Uterus (tissue), 4 donors: ENCODE data around the gene HDGFL2. TPM values are rescaled to one million over a fixed set of nuclear protein-coding genes. Genes with fewer than 3 reads are reported as not detected.

Experiments
- DNase-seq, 2 donors: peaks; one replicate each; pipeline ENCODE4 v3.0.0-alpha.2; 2019 to 2020
- H3K27ac ChIP-seq, 2 donors: fragments of 200-600 bp; sonication (generic); 1 replicate in 1 of 2; 2 replicates in 1 of 2; pipeline ENCODE4 v1.5.1; 2016 to 2018
- H3K27me3 ChIP-seq, 2 donors: fragments of 200-600 bp; sonication (generic); one replicate each; pipeline ENCODE4 v1.5.1; 2018 to 2019; ENCODE audit warnings: control low read depth in 1 of 2
- H3K36me3 ChIP-seq, 2 donors: fragments of 200-600 bp; sonication (generic); one replicate each; pipeline ENCODE4 v1.5.1; 2019; ENCODE audit warnings: control low read depth in 1 of 2
- H3K4me1 ChIP-seq, 2 donors: fragments of 200-600 bp; sonication (generic); one replicate each; pipeline ENCODE4 v1.5.1; 2018 to 2019; ENCODE audit warnings: control low read depth in 1 of 2
- H3K4me3 ChIP-seq, 2 donors: fragments of 200-600 bp; sonication (generic); 1 replicate in 1 of 2; 2 replicates in 1 of 2; pipeline ENCODE4 v1.5.1; 2018 to 2019; ENCODE audit warnings: mild to moderate bottlenecking in 1 of 2
- H3K9me3 ChIP-seq, 2 donors: fragments of 200-600 bp; sonication (generic); one replicate each; pipeline ENCODE4 v1.5.1; 2019; ENCODE audit warnings: control low read depth in 1 of 2
- CTCF ChIP-seq, 4 experiments: fragments of 200-600 bp in 2 of 4; fragments of 450-650 bp in 2 of 4; sonication (generic) in 2 of 4; IDR thresholded peaks; one replicate each; pipeline ENCODE4 v1.5.1; 2016 to 2019; ENCODE audit warnings: antibody characterized with exemption in 4 of 4, mild to moderate bottlenecking in 2 of 4, moderate library complexity in 1 of 4
- POLR2A ChIP-seq, 2 donors: fragments of 450-650 bp; IDR thresholded peaks; one replicate each; pipeline ENCODE4 v1.6.1; 2016; ENCODE audit warnings: antibody characterized with exemption in 2 of 2, mild to moderate bottlenecking in 1 of 2, moderate library complexity in 1 of 2
- intact Hi-C: fragments of 100-400 bp; cut with DNase I; formaldehyde crosslinking; loops from one replicate; pipeline ENCODE4 v1.15.1; 2023; ENCODE audit warnings: low total_unique reads
- total RNA-seq, 4 donors: library from RNA; depleted of rRNA in 3 of 4; stranded (reverse); fragments of >200 nt in 3 of 4; gene quantifications; one replicate each; pipeline versions ENCODE4 v1.1.0 to v1.2.4, GENCODE V29; 2014 to 2023
- donor health status: DM: yes; HTN: yes; CAD: no.

HDGFL2 gene
- total RNA-seq, 4 donors from 2014 or later = 8.5 to 65.8 (median 34.8) TPM

DNA sequence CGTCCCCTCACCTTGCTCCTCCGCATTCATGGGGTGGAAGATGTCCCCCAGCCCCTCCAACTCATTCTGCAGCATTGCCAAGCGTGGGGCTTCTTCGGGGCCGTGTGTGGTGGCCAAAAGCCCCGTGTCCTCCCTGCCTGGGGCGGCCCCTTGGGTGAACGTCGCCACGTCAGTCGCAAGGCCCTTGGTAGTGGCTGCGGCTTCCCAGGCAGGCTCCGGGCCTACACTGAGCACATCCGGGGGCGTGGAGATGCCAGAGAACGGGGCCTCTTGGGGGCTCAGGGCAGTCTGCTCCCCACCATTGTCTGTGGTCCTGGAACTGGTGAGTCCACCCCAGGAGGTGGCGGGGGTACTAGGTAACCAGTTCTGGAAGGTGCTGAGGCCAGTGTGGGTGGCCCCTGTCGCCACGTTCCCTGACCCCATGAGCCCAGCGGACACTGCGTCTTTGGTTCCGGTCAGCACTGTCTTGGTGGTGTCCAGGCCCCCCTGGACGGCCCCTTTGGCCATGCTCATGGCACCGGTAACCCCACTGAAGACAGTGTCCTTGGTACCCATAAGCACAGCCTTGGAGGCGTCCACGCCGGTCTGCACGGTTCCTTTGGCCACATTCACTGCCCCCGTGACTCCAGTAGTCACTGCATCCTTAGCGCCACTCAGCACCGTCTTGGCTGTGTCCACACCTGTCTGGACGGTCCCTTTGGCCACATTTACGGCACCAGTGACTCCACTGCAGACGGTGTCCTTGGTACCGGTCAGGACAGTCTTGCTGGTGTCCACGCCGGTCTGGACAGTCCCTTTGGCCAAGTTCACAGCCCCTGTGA is 38.5 kb downstream of the HDGFL2 start:
- intact Hi-C loops = no loop called here
- no peak for DNase-seq
- Histone ChIP-seq H3K4me3 (no peak overlapping the region), H3K27me3 (no peaks in the 10 kb centered on the region), H3K27ac (no peak overlapping the region), H3K9me3 (no peaks in the 10 kb centered on the region), H3K36me3 (no peaks in the 10 kb centered on the region), H3K4me1 (no peaks in the 10 kb centered on the region)
- TF ChIP-seq CTCF (IDR thresholded peaks at IDR 0.05) (no peak), POLR2A (IDR thresholded peaks at IDR 0.05) (no peak)

- TF ChIP-seq POLR2A (IDR thresholded peaks at IDR 0.05) = no peak
- no peak for TF ChIP-seq CTCF (IDR thresholded peaks at IDR 0.05)
- no peak overlapping the region for H3K4me3 ChIP-seq
- H3K36me3 ChIP-seq = no peaks in the 10 kb centered on the region
- no peaks in the 10 kb centered on the region for H3K27me3 ChIP-seq
- H3K27ac ChIP-seq = no peak overlapping the region
- DNase-seq = no peak
- H3K4me1 ChIP-seq = no peaks in the 10 kb centered on the region
- no peaks in the 10 kb centered on the region for H3K9me3 ChIP-seq
- intact Hi-C loops = no loop called here
These were observed 39.4 kb downstream of the HDGFL2 start for GRCh38 chr19:4511300-4512054.

DNA sequence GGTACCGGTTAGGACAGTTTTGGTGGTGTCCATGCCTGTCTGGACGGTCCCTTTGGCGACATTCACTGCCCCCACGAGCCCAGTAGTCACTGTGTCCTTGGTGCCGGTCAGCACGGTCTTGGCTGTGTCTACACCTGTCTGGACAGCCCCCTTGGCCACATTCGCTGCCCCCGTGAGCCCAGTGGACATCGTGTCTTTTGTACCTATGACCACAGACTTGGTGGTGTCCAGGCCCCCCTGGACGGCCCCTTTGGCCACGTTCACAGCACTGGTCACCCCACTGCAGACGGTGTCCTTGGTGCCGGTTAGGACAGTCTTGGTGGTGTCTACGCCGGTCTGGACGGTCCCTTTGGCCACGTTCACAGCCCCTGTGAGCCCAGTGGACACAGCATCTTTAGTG is 40.0 kb downstream of the HDGFL2 start:
- DNase-seq = no peak
- no peak overlapping the region for H3K27ac ChIP-seq
- H3K9me3 ChIP-seq = no peaks in the 10 kb centered on the region
- H3K27me3 ChIP-seq = no peaks in the 10 kb centered on the region
- intact Hi-C loops = no loop called here
- H3K4me1 ChIP-seq = no peaks in the 10 kb centered on the region
- no peak overlapping the region for H3K4me3 ChIP-seq
- no peak for TF ChIP-seq POLR2A (IDR thresholded peaks at IDR 0.05)
- TF ChIP-seq CTCF (IDR thresholded peaks at IDR 0.05) = no peak
- no peaks in the 10 kb centered on the region for H3K36me3 ChIP-seq

DNA sequence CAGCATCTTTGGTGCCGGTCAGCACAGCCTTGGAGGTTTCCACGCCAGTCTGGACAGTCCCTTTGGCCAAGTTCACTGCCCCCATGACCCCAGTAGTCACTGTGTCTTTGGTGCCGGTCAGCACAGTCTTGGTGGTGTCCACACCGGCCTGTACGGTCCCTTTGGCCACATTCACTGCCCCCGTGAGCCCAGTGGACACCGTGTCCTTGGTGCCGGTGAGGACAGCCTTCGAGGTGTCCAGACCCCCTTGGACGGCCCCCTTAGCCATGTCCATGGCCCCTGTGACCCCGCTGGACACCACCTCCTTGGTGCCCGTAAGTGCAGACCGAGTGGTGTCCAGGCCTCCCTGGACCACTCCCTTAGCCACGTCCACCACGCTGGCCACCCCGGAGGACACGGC is 41.2 kb downstream of the HDGFL2 start:
- H3K4me3 ChIP-seq = no peak overlapping the region
- H3K4me1 ChIP-seq = peaks cover 0 to 3% of the 10 kb centered on the region in 2 donors
- H3K27ac ChIP-seq = no peak overlapping the region
- no peak for DNase-seq
- no peaks in the 10 kb centered on the region for H3K36me3 ChIP-seq
- no peaks in the 10 kb centered on the region for H3K9me3 ChIP-seq
- intact Hi-C loops = no loop called here
- no peak for TF ChIP-seq POLR2A (IDR thresholded peaks at IDR 0.05)
- TF ChIP-seq CTCF (IDR thresholded peaks at IDR 0.05) = no peak
- H3K27me3 ChIP-seq = no peaks in the 10 kb centered on the region

- peaks cover 0 to 14% of the 10 kb centered on the region in 2 donors for H3K4me1 ChIP-seq
- H3K4me3 ChIP-seq = no peak overlapping the region
- H3K36me3 ChIP-seq = no peaks in the 10 kb centered on the region
- H3K9me3 ChIP-seq = no peaks in the 10 kb centered on the region
- H3K27me3 ChIP-seq = no peaks in the 10 kb centered on the region
- no peak for DNase-seq
- no peak for TF ChIP-seq POLR2A (IDR thresholded peaks at IDR 0.05)
- no peak for TF ChIP-seq CTCF (IDR thresholded peaks at IDR 0.05)
- H3K27ac ChIP-seq = no peak overlapping the region
- intact Hi-C loops = no loop called here
These were observed 43.6 kb downstream of the HDGFL2 start for GRCh38 chr19:4515732-4516131.
